ENCODE data around the gene BACE1.
"Not testable (repeated sequence)": the region's sequence is repeated elsewhere in the genome, so short reads cannot be mapped to it uniquely, and the experiment has no call there.

The BACE1 gene

DNA sequence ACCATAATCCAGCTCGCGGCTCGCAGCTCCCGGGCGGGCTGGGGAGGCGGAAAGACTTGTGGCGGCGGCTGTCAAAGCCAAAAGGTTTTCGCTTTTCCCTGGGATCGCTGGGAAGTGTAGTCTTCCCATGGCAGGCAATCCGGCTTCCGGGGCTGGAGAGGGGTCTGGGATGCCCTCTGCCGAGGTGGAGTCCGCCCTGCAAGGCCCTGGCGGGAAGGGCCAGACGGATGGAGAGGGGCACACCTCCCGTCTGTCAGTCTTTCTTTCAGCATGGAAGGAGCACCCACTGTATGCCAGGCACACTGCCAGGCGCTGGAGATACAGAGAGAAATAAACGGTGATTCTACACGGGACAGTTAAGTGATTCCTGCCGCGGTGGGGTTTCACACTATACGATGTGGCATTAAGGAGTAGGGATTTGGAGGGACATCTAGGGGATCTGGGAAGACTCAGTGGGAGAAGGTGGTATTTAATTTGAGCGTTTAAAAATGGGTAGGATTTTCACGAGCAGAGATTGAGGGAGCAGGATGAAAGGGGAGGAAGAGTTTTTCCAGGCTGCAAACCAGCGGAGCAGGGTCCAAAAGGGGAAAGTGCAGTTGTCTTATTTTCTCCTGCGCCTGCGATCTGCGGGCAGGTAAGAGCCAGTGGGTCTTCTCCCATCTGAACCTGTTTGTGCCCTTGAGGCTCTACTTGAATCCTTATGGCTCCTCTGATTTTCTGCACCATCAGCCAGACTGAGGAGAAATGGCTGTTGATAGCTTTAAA lies at the start of gene BACE1:
Gene BACE1, minus strand, starts transcription at position 60 of the 765 bp plus-strand sequence. CDS start 461 bp downstream, outside the sequence.
- no peak for DNase-seq

DNA sequence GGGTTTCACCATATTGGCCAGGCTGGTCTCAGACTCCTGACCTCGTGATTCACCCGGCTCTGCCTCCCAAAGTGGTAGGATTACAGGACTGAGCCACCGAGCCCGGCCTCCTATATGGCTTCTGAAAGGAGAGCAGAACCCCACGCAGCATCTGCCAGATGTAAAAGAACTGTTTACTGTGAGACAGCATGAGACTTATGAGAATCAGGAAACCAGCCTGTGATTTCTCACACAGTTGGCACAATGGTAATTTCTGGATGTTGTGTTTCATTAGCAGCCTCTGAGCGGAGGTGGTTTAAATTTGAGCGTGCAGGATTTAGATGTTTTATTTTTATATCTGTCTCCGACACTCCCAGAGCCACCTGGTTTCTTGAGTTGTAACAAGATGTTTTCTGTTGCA lies 45.4 kb upstream of the BACE1 start:
- DNase-seq, result no peak

DNA sequence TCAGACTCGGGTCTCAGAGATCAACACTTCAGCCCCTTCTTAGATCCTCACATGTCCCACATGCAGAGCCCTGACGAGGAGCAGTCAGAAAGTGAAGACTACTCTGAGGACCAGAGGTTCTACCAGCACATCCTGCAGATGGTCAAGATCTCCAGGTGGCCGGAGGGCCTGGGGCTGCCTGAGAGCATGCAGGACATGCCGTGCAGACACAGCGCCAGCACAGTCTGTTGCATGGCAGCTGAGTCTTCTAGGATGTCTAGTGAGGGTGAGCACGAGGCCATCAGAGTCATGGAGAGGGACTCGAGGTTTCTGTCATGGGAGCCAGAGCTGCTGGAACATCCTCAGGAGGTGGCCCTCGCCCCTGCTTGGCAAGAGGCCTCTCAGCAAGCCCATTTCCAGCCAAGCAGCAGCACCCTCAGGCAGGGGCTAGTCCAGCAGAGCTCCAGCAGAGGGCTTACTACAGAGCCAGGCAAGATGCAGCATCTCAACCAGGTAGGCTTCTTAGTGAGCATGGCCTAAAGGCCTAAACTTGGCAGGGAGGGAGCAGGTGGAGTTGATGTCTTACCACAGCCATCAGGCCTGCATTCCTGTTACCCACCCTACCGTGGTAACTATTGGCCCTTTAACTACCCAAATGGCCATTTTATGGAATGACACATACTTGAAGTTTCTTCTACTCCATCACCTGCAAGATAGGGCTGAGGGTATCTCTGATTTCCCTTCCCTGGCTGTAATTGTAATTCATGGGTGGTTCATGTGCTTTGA lies 40.3 kb upstream of the BACE1 start:
- no peak for DNase-seq

DNA sequence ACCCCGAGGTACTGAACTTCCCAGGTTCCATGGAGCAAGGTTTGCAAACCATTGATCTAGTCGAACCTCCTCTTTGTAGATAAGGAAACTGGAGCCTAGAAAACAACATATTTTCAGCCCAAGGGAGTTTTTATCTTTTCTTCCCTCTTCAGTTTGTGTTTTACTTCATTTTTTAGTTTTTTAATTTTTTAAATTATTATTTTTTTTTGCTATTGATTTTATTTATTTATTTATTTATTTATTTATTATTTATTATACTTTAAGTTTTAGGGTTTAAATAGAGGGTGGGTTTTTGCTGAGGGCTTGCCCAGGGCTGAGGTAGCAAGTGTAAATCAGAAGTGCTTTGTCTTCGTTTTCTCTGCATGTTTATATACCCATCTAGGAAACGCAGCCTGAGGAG lies 38.5 kb upstream of the BACE1 start:
- no peak for DNase-seq

DNA sequence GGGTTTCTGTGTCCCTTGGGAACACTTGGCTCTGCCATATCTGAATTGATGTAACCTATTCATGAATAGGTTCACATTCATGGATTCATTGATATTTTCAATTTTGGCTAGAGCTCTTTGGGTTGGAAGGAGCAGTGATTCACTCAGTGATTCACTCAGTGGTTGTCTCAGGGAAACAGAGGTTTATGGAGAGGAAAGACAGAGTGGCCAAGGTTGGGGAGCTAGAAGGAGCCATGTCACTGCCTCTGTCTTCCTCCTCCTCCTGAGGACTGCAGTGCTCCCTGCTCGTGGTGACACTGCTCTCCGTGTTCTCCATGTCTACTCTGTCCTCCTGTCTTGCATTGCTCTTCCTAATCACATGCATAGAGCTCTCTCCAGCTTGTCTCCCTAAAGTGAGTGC lies 29.0 kb upstream of the BACE1 start:
- DNase-seq, result no peak

DNA sequence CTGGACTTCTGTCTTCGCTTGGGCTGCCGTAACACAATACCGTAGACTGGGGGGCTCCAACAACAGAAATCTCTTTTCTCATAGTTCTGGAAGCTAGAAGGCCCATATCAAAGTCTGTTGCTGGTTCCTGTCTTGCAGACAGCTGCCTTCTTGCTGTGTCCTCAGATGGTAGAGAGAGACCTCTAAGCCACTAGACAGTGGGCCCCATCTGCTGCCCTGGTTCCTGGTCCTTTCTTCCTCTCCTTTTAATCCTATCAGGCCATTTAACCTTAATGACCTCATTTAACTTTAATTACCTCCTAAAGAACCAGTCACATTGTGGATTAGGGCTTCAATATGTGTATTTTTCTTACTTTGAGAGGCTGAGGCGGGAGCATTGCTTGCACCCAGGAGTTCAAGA lies 21.0 kb upstream of the BACE1 start:
- DNase-seq, result no peak

DNA sequence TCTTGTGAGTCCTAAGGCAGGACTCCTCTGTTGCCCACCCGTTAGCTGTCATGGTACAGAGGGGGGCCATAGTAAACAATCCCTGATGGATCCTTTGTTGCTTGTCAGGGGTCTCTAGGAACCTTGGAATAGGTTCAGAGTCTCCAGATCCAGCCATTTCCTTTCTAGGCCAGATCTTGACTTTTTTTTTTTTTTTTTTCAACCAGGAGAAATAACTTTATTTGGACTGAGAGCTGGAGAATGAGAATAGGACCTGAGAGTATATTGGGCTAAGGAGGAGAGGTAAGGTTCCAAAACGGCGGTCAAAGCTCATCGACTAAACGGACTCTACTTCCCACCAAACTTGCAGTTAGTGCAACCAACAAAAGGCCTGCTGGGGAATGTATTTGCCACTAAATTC lies 19.3 kb upstream of the BACE1 start:
- no peak for DNase-seq

DNA sequence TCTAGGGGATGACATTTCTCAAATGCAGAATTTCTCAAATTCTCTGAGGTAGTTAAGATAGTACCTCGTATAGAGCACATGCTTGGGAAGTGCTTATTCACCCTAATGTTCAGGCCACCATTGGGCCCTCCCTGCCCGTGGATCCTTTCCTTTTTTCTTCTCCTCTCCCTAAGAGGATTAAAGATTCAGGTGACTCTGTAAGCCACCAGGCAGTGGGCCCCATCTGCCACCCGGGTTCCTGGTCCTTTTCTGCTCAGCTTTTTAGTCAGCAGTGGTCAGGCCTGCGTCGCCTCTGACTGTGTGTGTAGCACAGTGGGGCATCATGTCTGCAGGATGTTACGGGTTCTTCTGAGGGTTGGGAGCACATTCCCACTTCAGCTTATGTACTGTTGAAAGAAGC lies 18.8 kb upstream of the BACE1 start:
- DNase-seq, result no peak

DNA sequence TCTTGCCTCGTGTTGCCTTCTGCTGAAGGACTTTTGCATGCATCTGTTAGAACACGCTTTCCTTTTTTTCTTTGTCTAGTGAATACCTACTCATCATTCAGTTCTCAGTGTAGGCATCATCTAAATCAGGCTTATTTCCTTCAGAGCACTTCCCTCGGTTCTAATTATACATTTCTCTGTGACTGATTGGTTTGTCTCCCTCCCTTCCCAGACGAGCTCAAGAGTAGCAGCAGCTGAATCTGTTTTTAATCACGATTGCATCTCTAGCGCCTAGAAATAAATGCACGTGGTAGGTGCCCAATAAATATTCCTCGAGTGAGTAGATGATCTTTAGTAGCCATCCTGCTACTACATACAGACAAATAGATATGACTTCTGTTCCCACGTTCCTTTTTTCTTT lies 17.9 kb upstream of the BACE1 start:
- DNase-seq, result no peak

DNA sequence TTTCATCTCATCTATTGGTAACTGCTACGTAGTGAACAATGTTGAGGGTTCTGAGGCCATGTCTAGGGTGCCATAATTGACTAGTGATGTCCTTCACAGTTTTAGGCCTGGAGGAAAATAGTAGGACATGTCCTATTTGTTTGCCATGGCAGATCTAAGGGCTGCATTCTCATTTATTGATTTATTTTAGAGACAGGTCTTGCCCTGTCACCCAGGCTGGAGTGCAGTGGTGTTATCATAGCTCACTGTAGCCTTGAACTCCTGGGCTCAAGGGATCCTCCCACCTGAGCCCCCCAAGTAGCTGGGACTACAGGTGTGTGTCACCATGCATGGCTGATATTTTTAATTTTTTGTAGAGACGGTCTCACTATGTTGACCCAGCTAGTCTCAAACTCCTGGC lies 16.8 kb upstream of the BACE1 start:
- DNase-seq, result no peak

DNA sequence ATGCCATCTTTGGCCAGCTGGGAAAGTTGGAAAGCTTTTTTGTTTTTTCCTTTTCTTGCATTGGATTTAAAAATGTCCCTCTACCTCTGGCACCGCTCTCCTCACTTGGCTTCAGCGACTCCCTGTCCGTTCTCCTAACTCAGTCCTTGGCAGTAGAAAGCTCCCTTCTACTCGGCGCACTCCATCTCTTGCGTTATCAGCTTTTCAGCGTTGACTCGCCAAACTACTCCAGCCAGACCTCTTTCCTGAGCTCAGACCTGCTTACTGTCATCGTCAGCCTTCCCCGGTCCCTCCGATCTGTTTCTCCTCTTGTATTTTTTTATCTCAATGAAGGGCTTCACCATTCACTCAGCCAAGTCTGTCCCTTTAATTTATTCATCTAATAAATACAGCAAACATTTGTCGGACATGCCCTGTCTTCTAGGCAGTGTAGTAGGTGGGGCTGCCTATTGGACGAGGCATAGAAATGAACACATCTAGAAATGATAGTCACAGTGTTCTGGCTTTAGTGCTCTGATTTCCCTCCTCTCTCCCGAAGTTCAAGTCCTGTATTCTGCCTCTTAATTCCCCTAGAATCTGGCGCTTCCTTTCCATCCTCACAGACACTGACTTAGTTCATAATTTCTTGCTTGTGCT lies 12.4 kb upstream of the BACE1 start:
- DNase-seq, result no peak

DNA sequence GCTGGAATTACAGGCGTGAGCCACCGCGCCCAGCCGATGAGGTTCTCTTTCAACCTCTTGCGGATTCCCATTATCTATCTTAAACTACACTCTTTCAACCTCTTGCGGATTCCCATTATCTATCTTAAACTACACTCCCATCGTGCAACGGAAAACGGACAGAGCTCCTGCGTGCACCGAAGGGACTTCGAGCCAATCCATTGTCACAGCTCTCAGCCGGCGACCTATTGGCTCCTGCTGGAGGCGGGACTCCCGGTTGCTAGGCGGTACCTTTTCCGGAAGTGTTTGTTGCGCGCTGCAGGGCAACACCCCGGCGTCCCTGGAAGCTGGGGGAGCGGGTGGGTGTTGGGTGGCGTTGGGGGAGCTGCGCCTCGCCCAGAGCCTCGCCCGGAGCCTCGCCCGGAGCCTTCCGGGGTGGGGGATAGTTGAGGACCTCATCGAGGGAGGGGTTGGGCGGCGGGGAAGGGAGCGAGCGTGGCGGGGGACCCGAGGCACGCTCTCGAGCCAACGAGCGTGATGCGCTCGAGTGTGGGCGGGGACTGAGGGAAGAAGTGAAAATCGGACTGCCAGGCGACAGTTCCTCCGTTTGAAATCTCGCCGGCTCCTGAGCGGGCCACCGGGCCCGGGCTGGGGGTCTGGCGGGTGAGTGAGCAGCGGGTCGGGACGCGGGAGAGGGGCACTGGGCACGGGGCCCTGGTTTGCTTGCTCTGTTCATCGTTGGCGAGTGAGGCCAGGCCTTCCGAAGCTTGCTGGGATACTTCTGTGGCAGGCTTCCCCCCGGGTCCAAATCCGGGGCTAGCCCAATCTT lies 11.7 kb upstream of the BACE1 start, which contains the start of gene CEP164:
Gene CEP164, plus strand, starts transcription at position 288 of the 808 bp plus-strand sequence. CDS start 10,733 bp downstream, outside the sequence.
- peak; percentile 96 for DNase-seq

DNA sequence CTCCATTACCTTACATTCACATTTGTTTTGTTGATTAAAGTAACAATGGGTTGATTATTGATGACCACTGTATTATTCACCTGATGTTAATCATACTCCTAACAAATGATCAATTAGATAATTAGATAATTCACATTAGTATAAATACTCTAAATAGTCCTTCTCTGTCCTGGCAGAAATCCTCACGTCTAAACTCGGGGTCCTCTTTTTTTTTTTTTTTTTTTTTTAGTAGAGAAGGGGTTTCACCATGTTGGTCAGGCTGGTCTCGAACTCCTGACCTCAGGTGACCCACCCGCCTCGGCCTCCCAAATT lies 11.2 kb upstream of the BACE1 start:
- DNase-seq, result not testable (repeated sequence)

DNA sequence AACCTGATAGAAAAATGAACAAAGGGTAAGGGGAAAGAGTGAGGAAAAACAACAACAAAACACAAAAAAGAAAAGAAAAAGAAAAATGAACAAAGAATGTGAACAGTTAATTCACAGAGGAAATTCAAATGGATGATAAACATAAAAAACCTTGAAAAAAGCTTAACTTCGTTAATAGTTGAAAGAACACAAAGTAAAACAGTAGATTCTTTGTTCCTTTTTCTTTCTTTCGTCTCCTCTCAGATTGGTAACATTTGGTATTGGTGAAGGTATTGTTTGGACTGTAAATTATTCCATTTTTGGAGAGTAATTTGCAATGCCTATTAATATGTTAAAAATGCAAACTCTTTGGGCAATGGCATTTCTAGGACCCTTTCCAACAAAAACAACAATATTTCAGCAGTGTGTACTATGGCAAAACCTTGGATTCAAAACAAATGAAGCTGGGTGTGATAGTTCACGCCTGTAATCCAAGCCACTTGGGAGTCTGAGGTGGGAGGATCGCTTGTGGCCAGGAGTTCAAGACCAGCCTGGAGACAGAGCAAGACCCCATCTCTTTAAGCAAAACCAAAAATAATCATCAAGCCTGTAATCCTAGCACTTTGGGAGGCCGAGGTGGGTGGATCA lies 3.3 kb upstream of the BACE1 start:
- DNase-seq, result no peak

DNA sequence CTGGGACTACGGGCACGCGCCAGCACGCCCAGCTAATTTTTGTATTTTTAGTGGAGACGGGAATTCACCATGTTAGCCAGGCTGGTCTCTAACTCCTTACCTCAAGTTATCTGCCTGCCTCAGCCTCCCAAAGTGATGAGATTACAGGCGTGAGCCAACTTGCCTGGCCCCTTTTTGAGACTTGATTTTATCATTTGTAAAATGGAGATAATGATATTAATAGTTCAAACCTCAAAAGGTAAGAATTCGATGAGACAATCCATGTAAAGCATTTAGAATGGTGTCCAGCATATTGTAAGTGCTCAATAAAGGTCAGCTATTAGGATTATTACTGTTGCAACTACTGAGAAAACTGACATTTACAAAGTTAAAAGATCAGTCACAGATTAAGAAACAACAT lies 2.7 kb upstream of the BACE1 start:
- DNase-seq, result no peak

DNA sequence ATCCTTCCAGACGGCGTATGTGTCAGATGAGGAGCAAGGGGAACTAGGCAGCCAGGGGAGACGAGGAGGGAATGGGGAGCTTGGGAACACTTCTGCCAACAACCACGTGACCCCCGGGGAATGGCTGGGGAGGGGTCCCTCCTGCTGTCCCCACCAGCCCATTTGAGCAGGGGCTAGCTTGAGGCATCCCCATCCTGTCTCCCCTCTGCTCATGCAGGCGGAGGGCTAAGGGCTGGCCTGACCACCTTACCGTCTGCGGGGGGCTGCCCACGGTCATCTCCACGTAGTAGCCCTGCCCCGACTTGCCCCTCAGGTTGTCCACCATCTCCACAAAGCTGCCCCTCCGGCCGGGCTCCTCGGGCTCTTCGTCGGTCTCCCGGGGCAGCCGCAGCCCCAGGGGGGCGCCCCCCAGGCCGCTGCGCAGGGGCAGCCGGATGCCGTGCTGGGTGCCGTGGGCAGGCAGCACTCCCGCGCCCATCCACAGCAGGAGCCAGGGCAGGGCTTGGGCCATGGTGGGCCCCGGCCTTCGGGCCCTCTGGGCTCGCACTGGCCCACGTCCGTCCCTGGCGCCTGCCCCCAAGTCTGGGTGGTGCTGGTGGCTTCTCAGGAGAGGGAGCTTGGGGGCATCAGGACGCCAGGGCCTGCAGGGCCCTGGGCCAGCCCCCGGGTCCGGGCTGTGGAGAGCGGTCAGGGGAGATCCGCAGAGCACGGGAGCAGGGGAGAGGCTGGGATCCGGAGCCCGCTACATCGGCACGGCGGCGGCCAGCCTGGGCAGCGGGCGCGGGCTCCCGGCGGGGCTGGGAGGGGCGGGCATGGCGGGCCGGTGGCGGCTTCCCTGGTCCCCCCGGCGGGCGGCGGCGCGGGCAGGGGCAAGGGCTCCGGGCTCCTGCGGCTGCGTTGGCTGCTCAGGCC lies 515 bp downstream of the BACE1 start:
- peak; percentile 25 for DNase-seq

DNA sequence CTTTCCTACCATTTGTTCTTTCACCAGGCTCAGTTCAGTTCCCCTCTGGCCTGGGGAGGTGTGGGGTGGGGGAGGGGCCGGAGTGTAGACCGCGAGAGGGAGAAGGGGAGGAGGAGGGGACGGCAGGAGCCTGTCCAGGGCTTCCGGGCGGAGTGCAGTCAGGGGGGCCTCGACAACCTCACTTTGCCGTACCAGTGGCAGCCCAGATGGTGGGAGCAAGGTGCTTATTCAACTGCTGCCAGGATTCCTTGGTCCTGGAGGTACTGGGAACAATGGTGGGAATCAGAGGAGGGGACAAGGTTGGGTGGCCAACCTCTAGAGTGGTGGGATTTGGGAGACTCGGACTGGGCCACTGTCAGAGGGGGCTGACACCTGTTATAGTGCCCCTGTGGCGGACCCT lies 1.2 kb downstream of the BACE1 start:
- no peak for DNase-seq

DNA sequence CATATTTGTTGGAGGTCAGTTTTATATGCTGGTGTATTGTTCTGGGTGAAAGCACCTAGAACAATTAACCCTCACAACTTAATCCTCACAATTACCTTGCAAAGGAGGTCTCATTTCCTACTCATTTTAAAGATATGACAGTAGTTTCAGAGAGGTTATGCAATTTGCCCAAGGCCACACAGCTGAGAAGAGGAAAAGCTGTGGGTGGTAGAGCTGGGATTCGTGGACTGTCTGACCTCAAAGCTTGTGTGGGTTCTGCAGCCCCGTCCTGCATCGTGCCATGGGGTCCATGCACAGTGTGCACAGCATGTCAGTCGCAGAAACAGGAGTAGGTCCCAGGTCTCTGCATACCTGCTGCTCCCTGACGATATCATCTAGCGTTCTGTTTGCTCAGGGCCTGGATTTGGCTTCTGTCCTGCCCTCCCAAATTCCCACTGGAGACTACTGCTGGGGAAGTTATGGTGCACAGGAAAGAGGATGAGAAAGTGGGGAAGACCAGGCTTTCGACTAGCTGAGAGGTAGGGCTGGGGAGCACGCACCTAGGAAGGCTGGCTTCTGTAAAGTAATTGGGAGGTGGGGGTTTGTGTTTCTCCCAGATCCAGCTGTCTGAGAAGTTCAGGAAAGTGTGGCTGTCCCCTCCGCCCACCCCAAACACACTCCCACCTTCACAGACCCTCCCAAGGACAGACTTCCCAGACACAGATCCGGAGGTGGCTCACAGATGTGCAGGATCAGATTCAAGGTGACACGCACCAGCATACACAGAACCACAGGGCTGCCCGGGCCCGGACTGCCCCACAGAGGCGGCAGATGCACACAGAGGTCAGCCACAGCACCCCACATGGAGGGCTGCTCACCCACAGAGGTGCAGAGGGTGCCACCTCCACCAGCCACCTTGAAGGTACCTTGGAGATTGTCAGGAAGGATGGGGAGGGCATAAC lies 2.0 kb downstream of the BACE1 start:
- no peak for DNase-seq

DNA sequence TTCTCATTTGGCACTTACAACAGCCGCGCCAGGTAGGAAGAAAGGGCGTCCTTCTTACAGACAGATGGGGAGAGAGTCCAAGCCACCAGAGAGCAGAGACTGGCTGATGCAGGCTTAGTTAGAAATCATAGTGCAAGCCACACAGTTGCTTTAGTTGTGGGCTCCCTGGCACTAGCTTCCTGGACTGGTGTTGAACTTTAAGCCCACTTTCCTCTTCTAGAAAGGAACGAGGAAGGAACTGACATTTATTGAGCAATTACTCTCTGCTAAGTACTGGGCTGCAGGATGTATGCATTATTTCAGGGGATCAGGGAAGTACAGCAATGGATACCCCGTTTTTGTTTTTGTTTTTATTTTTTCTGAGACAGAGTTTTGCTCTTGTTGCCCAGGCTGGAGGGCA lies 3.0 kb downstream of the BACE1 start:
- DNase-seq, result no peak

DNA sequence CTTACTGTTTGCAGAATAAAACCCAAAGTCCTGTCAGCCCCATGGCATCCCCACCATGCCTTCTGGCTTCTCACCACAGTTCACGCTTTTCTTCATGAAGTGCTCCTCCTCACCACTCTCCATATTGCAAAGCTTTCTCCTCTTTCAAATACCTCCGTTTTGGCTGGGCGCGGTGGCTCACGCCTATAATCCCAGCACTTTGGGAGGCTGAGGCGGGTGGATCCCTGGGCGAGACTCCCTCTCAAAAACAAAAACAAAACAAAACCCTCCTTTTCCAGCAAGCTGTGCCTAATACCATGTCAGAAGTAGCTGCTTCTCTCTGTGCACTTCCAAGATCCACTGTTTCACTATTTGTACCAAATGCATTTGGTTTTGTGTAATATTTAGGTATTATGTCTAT lies 6.7 kb downstream of the BACE1 start:
- DNase-seq, result no peak

Measured in CD4-positive, alpha-beta T cell treated with Interleukin-21 for 1 hour (primary cell).